ENCODE measurements around the gene DNASE1L2.

GRCh38 chr16:2276368-2277195 is 40.3 kb downstream of the DNASE1L2 start:
- TF ChIP-seq EZH2 (IDR thresholded peaks at IDR 0.05; ENCODE audit: borderline replicate concordance, low read depth, low read length, poor library complexity, severe bottlenecking) (no peak), CTCF (conservative IDR thresholded peaks at IDR 0.05; ENCODE audit: low read depth, low read length) (no peak)

Data from A673 (cell line).